B cell (primary cell): ENCODE measurements around the gene ADAMTS17.

ENCODE experiments used
- EZH2 ChIP-seq: IDR thresholded peaks from 2 replicates; pipeline ENCODE4 v1.6.1; 2012; ENCODE audit warnings: borderline replicate concordance, low read depth, mild to moderate bottlenecking, moderate library complexity, low read length; ENCODE audit not compliant: insufficient read depth, poor library complexity, severe bottlenecking
- TF ChIP-seq, protein P1 (sequence below): fragments of 200-600 bp; IDR thresholded peaks from one replicate; pipeline ENCODE4 v1.8.0; 2022; ENCODE audit warnings: antibody characterized with exemption, mild to moderate bottlenecking

DNA sequence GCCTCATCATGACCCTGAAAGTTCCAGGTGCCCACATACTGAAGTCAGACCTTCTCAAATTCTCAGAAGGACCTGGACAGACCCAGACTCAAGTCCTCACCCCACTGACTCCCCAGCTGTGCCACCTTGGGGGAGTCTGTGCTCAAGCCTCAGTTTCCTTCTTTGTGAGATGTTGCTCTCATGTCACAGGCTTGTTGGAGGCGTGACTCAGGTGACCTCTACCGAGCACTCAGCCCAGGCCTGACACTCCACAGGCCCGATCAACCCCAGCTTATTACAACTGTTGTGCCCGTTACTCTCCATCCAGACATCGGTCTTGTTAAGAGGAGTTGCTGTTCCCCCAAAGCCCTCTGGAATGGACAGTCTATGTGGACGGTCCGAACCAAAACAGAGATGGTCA, 332.4 kb downstream of the ADAMTS17 start:
- TF ChIP-seq, protein P1, sequence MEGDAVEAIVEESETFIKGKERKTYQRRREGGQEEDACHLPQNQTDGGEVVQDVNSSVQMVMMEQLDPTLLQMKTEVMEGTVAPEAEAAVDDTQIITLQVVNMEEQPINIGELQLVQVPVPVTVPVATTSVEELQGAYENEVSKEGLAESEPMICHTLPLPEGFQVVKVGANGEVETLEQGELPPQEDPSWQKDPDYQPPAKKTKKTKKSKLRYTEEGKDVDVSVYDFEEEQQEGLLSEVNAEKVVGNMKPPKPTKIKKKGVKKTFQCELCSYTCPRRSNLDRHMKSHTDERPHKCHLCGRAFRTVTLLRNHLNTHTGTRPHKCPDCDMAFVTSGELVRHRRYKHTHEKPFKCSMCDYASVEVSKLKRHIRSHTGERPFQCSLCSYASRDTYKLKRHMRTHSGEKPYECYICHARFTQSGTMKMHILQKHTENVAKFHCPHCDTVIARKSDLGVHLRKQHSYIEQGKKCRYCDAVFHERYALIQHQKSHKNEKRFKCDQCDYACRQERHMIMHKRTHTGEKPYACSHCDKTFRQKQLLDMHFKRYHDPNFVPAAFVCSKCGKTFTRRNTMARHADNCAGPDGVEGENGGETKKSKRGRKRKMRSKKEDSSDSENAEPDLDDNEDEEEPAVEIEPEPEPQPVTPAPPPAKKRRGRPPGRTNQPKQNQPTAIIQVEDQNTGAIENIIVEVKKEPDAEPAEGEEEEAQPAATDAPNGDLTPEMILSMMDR = no peak
- TF ChIP-seq EZH2 = no peak
